ENCODE measurements around the gene PTGIR. TPM values are rescaled to one million over a fixed set of nuclear protein-coding genes. Genes with fewer than 3 reads are reported as not detected.

The PTGIR gene
- total and polyA plus RNA-seq, 2 of the 4 experiments (the other 2 are of a cell fraction) = 0.54 to 5.3 TPM

- Histone ChIP-seq H3K9me3 (ENCODE audit: control insufficient read depth, insufficient read depth, low read length) (no peaks in the 10 kb centered on the region), H3K27me3 (ENCODE audit: control insufficient read depth, insufficient read depth, low read length) (no peaks in the 10 kb centered on the region), H4K5ac (ENCODE audit: low read depth, low read length) (no peak overlapping the region), H3K27ac (ENCODE audit: insufficient read depth, low read length) (no peak overlapping the region), H3K9ac (ENCODE audit: low read depth, low read length) (no peak overlapping the region), H3K18ac (ENCODE audit: low read depth, low read length) (no peak overlapping the region), H2AFZ (replicated peaks; ENCODE audit: low read length, poor library complexity) (peak overlapping the region; percentile 0), H3K4me1 (ENCODE audit: control insufficient read depth, insufficient read depth, low read length) (no peaks in the 10 kb centered on the region), H4K8ac (ENCODE audit: low read depth in 2 of 2, low read length in 2 of 2) (no peak overlapping the region), H3K56ac (ENCODE audit: extremely low read depth, insufficient read depth, low read length) (no peak overlapping the region), H3K23ac (ENCODE audit: low read depth, low read length) (no peak overlapping the region), H3K36me3 (ENCODE audit: control insufficient read depth, insufficient read depth, low read length) (peaks cover 48% of the 10 kb centered on the region), H2AK9ac (replicated peaks; ENCODE audit: low read depth, low read length, poor library complexity) (no peak overlapping the region), H2BK5ac (ENCODE audit: low read depth, low read length, poor library complexity, severe bottlenecking) (no peak overlapping the region), H4K20me1 (ENCODE audit: insufficient read depth, low read length) (peaks cover 27% of the 10 kb centered on the region), H2BK20ac (ENCODE audit: low read depth, low read length) (no peak overlapping the region), H2BK120ac (ENCODE audit: low read depth, low read length) (no peak overlapping the region), H3K14ac (replicated peaks; ENCODE audit: low read depth, low read length) (no peak overlapping the region), H2BK15ac (ENCODE audit: low read depth, low read length) (no peak overlapping the region), H3K4me3 (ENCODE audit: insufficient read depth, low read depth, low read length) (no peak overlapping the region), H2AK5ac (ENCODE audit: low read depth, low read length) (no peak overlapping the region), H3K79me1 (ENCODE audit: low read depth in 1 of 2, low read length in 2 of 2) (peaks cover 0 to 34% of the 10 kb centered on the region in 2 experiments; a peak in 3 of 4 replicates), H3K4me2 (ENCODE audit: low read depth, low read length) (no peak overlapping the region), H3K4ac (ENCODE audit: low read depth, low read length) (no peak overlapping the region), H3K9me1 (ENCODE audit: insufficient read depth, low read length) (no peaks in the 10 kb centered on the region), H4K91ac (ENCODE audit: insufficient read depth, low read depth, low read length) (no peak overlapping the region)
- WGBS, 2 experiments (ENCODE audit: extremely low coverage in 2 of 2, insufficient read length in 1 of 2) = 83% methylated on average over 10 of the region's 17 CpGs; no CpG with 5 or more reads in 1 of the 2 experiments
- DNase-seq = peak; percentile 36
- TF ChIP-seq USF2 (IDR thresholded peaks at IDR 0.05; ENCODE audit: low read depth, low read length) (no peak), POLR2A (IDR thresholded peaks at IDR 0.05; ENCODE audit: low read depth, low read length) (no peak), FOS (IDR thresholded peaks at IDR 0.05; ENCODE audit: low read depth, low read length) (no peak), BHLHE40 (IDR thresholded peaks at IDR 0.05; ENCODE audit: low read depth, low read length) (no peak), RFX5 (IDR thresholded peaks at IDR 0.05; ENCODE audit: low read depth, low read length) (no peak), CHD1 (IDR thresholded peaks at IDR 0.05; ENCODE audit: low read depth, low read length) (no peak), RAD21 (IDR thresholded peaks at IDR 0.05; ENCODE audit: low read length) (no peak), MAZ (IDR thresholded peaks at IDR 0.05; ENCODE audit: borderline replicate concordance, low read depth, low read length) (no peak), NFE2L2 (IDR thresholded peaks at IDR 0.05; ENCODE audit: low read depth, low read length) (no peak), CEBPB (IDR thresholded peaks at IDR 0.05; ENCODE audit: low read depth, low read length) (no peak), SMC3 (IDR thresholded peaks at IDR 0.05; ENCODE audit: low read depth, low read length) (no peak)
- TF ChIP-seq, protein P1, sequence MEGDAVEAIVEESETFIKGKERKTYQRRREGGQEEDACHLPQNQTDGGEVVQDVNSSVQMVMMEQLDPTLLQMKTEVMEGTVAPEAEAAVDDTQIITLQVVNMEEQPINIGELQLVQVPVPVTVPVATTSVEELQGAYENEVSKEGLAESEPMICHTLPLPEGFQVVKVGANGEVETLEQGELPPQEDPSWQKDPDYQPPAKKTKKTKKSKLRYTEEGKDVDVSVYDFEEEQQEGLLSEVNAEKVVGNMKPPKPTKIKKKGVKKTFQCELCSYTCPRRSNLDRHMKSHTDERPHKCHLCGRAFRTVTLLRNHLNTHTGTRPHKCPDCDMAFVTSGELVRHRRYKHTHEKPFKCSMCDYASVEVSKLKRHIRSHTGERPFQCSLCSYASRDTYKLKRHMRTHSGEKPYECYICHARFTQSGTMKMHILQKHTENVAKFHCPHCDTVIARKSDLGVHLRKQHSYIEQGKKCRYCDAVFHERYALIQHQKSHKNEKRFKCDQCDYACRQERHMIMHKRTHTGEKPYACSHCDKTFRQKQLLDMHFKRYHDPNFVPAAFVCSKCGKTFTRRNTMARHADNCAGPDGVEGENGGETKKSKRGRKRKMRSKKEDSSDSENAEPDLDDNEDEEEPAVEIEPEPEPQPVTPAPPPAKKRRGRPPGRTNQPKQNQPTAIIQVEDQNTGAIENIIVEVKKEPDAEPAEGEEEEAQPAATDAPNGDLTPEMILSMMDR (conservative IDR thresholded peaks at IDR 0.05; ENCODE audit: low read depth, low read length) = no peak
- TF ChIP-seq, protein P2, sequence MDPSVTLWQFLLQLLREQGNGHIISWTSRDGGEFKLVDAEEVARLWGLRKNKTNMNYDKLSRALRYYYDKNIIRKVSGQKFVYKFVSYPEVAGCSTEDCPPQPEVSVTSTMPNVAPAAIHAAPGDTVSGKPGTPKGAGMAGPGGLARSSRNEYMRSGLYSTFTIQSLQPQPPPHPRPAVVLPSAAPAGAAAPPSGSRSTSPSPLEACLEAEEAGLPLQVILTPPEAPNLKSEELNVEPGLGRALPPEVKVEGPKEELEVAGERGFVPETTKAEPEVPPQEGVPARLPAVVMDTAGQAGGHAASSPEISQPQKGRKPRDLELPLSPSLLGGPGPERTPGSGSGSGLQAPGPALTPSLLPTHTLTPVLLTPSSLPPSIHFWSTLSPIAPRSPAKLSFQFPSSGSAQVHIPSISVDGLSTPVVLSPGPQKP (IDR thresholded peaks at IDR 0.05; ENCODE audit: borderline replicate concordance, low read depth, low read length) = no peak
- POLR2A ChIA-PET (ENCODE audit: unreplicated experiment) = interaction anchor here (0.9 kb wide), 1 partner anchor 9 kb away, joined by 3 read pairs; no protein-coding TSS in a partner anchor
- CTCF ChIA-PET = interaction anchor here (0.5 to 1.9 kb wide), 4 partner anchors 15 to 61 kb away, joined by 3 to 11 read pairs (median 5); partner anchors contain the start of gene DACT3
- no TSS peak for BruUV-seq (replicated peaks)
- dilution Hi-C loops (cut with HindIII; ENCODE audit: low sequenced_read_pairs, unreplicated experiment) (no loop called here), intact Hi-C loops (cut with micrococcal nuclease) (loop anchor here (10.0 kb wide), 1 partner anchor 134 kb away; the partner anchor contains the start of genes FKRP and STRN4), in situ Hi-C loops (cut with MboI; ENCODE audit: low sequenced_read_pairs) (loop anchor here (5.0 kb wide), 1 partner anchor 51 kb away; the partner anchor contains the start of gene DACT3)
- no peak; the same call in 1 of the 2 replicates for ATAC-seq (ENCODE audit: low read depth)
These were observed 13.8 kb downstream of the PTGIR start for GRCh38 chr19:46610851-46611770.
